NB4 (cell line): ENCODE data around the gene COPZ1.

ENCODE experiments used
- DNase-seq: peaks from one replicate; pipeline ENCODE4 v3.0.0; 2010; ENCODE audit warnings: low read depth
- H3K4me3 ChIP-seq: one replicate; pipeline ENCODE4 v1.5.1; 2011; ENCODE audit warnings: mild to moderate bottlenecking, low read depth, low read length, moderate library complexity
- CTCF ChIP-seq: IDR thresholded peaks from one replicate; pipeline ENCODE4 v1.5.1; 2012; ENCODE audit warnings: low read depth, low read length
- MAX ChIP-seq: IDR thresholded peaks from 2 replicates; pipeline ENCODE4 v1.6.1; 2011; ENCODE audit warnings: low read depth, low read length
- MYC ChIP-seq: IDR thresholded peaks from 2 replicates; pipeline ENCODE4 v1.6.1; 2011; ENCODE audit warnings: low read depth, low read length
- POLR2A ChIP-seq: IDR thresholded peaks from 2 replicates; pipeline ENCODE4 v1.6.1; 2011; ENCODE audit warnings: mild to moderate bottlenecking; ENCODE audit not compliant: insufficient read length; ENCODE audit errors: extremely low read depth

COPZ1 gene

GRCh38 chr12:54393743-54394142 lies 68.8 kb downstream of the COPZ1 start:
- TF ChIP-seq POLR2A = no peak
- TF ChIP-seq MAX = no peak
- no peak for TF ChIP-seq MYC
- no peak for TF ChIP-seq CTCF
- no peak overlapping the region for H3K4me3 ChIP-seq
- no peak for DNase-seq

- no peak for TF ChIP-seq POLR2A
- peak; percentile 75 for TF ChIP-seq CTCF
- peak; percentile 83 for DNase-seq
Observed at GRCh38 chr12:54394281-54394719, 69.4 kb downstream of the COPZ1 start.

GRCh38 chr12:54394986-54395385 lies 70.1 kb downstream of the COPZ1 start:
- DNase-seq = no peak
- TF ChIP-seq POLR2A = no peak
- no peak for TF ChIP-seq MAX
- no peak for TF ChIP-seq CTCF
- no peak for TF ChIP-seq MYC
- no peak overlapping the region for H3K4me3 ChIP-seq

More at GRCh38 chr12:54394281-54394719, 69.4 kb downstream of the COPZ1 start:
- H3K4me3 ChIP-seq = no peak overlapping the region

- no peak for DNase-seq
- no peak overlapping the region for H3K4me3 ChIP-seq
- TF ChIP-seq CTCF (no peak), MYC (no peak), POLR2A (no peak), MAX (no peak)
Observed at GRCh38 chr12:54395545-54395944, 70.6 kb downstream of the COPZ1 start.

GRCh38 chr12:54397157-54397556 lies 72.2 kb downstream of the COPZ1 start:
- no peak for TF ChIP-seq MYC
- TF ChIP-seq CTCF = no peak
- TF ChIP-seq MAX = no peak
- no peak for TF ChIP-seq POLR2A
- H3K4me3 ChIP-seq = no peak overlapping the region
- DNase-seq = no peak

- no peak for TF ChIP-seq MYC
- TF ChIP-seq CTCF = no peak
- no peak for TF ChIP-seq POLR2A
- no peak for TF ChIP-seq MAX
- no peak overlapping the region for H3K4me3 ChIP-seq
- no peak for DNase-seq
Observed at GRCh38 chr12:54398218-54398617, 73.3 kb downstream of the COPZ1 start.
